Measurements from ENCODE around the gene ENOX1. TPM values are rescaled to one million over a fixed set of nuclear protein-coding genes. Genes with fewer than 3 reads are reported as not detected.

Gene ENOX1
- total and polyA plus RNA-seq, 9 of the 15 experiments (the other 6 are each of a cell fraction or from before 2014, with no cell fraction given) = not detected

GRCh38 chr13:43780666-43781065, 6.1 kb downstream of the ENOX1 start:
- POLR2A ChIA-PET = interaction anchor here (0.7 kb wide), 1 partner anchor 190 kb away, joined by 3 read pairs; no protein-coding TSS in a partner anchor
- Histone ChIP-seq H3K9me3 (replicated peaks; ENCODE audit: control insufficient read depth, insufficient read depth, low read depth, low read length) (no peaks in the 10 kb centered on the region), H3K4me2 (ENCODE audit: insufficient read depth, low read length) (no peak overlapping the region), H3K79me2 (ENCODE audit: control insufficient read depth, insufficient read depth, low read length) (no peaks in the 10 kb centered on the region), H3K27ac (ENCODE audit: extremely low read depth, low read depth, low read length) (no peak overlapping the region), H3K36me3 (ENCODE audit: control insufficient read depth, insufficient read depth, low read length) (no peaks in the 10 kb centered on the region), H3K4me3 (no peak overlapping the region), H3K9me1 (ENCODE audit: control insufficient read depth, insufficient read depth, low read length) (no peaks in the 10 kb centered on the region), H2AFZ (ENCODE audit: low read depth, low read length) (no peak overlapping the region), H3K9ac (ENCODE audit: insufficient read depth in 1 of 2, low read depth in 2 of 2, low read length in 2 of 2) (no peak overlapping the region), H3K27me3 (ENCODE audit: control insufficient read depth in 2 of 2, insufficient read depth in 2 of 2, low read length in 2 of 2) (no peaks in the 10 kb centered on the region), H3K4me1 (replicated peaks in 1 of 2; ENCODE audit: control insufficient read depth in 2 of 2, insufficient read depth in 2 of 2, low read length in 2 of 2) (no peaks in the 10 kb centered on the region), H4K20me1 (replicated peaks; ENCODE audit: control insufficient read depth, insufficient read depth, low read length) (no peaks in the 10 kb centered on the region)
- CTCF ChIA-PET (ENCODE audit: low intra/inter-chr PET ratio) = no interaction called here
- in situ Hi-C loops (cut with MboI) (no loop called here), intact Hi-C loops (cut with micrococcal nuclease) (no loop called here)
- DNase-seq (ENCODE audit: extremely low read depth in 1 of 4, low spot score in 3 of 4) = no peak
- TF ChIP-seq ZNF311 (CRISPR knock-in tag; IDR thresholded peaks at IDR 0.05) (no peak), ZBTB43 (CRISPR knock-in tag; IDR thresholded peaks at IDR 0.05) (no peak), SMAD3 (CRISPR knock-in tag; conservative IDR thresholded peaks at IDR 0.05) (no peak), NR3C1 (CRISPR knock-in tag; IDR thresholded peaks at IDR 0.05) (no peak), ZKSCAN8 (CRISPR knock-in tag; IDR thresholded peaks at IDR 0.05) (no peak), NFXL1 (CRISPR knock-in tag; IDR thresholded peaks at IDR 0.05) (no peak), ZFP36 (IDR thresholded peaks at IDR 0.05; ENCODE audit: low read depth, low read length, partially characterized antibody) (no peak), HMGXB4 (CRISPR knock-in tag; IDR thresholded peaks at IDR 0.05) (no peak), ZKSCAN1 (IDR thresholded peaks at IDR 0.05; ENCODE audit: low read depth, low read length) (no peak), CEBPZ (IDR thresholded peaks at IDR 0.05; ENCODE audit: borderline replicate concordance, low read depth, low read length) (no peak), ASH1L (IDR thresholded peaks at IDR 0.05; ENCODE audit: borderline replicate concordance, low read depth, partially characterized antibody) (no peak), SPI1 (IDR thresholded peaks at IDR 0.05; ENCODE audit: borderline replicate concordance, low read depth, low read length) (no peak), IRF1 (CRISPR knock-in tag; IDR thresholded peaks at IDR 0.05; ENCODE audit: borderline replicate concordance) (no peak), NELFE (IDR thresholded peaks at IDR 0.05; ENCODE audit: insufficient read depth, insufficient read length) (no peak), POLR2B (IDR thresholded peaks at IDR 0.05; ENCODE audit: low read depth, partially characterized antibody) (no peak), ARHGAP35 (IDR thresholded peaks at IDR 0.05; ENCODE audit: partially characterized antibody) (no peak), ZFPM2 (CRISPR knock-in tag; IDR thresholded peaks at IDR 0.05) (no peak), NR2F6 (CRISPR knock-in tag; IDR thresholded peaks at IDR 0.05) (no peak)
- no peak for ATAC-seq
- BruUV-seq (replicated peaks) = no TSS peak
- no peak for FAIRE-seq
